Cardiac muscle cell (in vitro differentiated cells and primary cell): Measurements from ENCODE around the gene UGT1A3. TPM values are rescaled to one million over a fixed set of nuclear protein-coding genes. Genes with fewer than 3 reads are reported as not detected.

Experiments used
- DNase-seq, 2 donors: peaks; one replicate each; pipeline versions ENCODE4 v3.0.0 to v3.0.0-alpha.2; 2010 to 2017; ENCODE audit warnings: low read depth in 1 of 2, low spot score in 1 of 2
- H3K27ac ChIP-seq: fragments of 200-600 bp; sonication (generic); 2 replicates; pipeline ENCODE4 v1.5.1; 2016
- H3K27me3 ChIP-seq: fragments of 200-600 bp; sonication (generic); 2 replicates; pipeline ENCODE4 v1.6.0; 2016; ENCODE audit warnings: control low read depth
- H3K36me3 ChIP-seq: fragments of 200-600 bp; sonication (generic); 2 replicates; pipeline ENCODE4 v1.5.1; 2016; ENCODE audit warnings: control low read depth
- H3K4me1 ChIP-seq: fragments of 200-600 bp; sonication (generic); 2 replicates; pipeline ENCODE4 v1.8.1; 2017; ENCODE audit warnings: low read depth, mild to moderate bottlenecking, mixed run types
- H3K4me3 ChIP-seq: fragments of 200-600 bp; sonication (generic); 2 replicates; pipeline ENCODE4 v1.5.1; 2016; ENCODE audit warnings: mild to moderate bottlenecking
- H3K9me3 ChIP-seq: fragments of 200-600 bp; sonication (generic); 2 replicates; pipeline ENCODE4 v1.5.1; 2017; ENCODE audit warnings: low read depth, mild to moderate bottlenecking, control low read depth
- CTCF ChIP-seq: IDR thresholded peaks from 2 replicates; pipeline ENCODE4 v1.5.1; 2012; ENCODE audit warnings: low read depth, mild to moderate bottlenecking, low read length
- polyA plus RNA-seq: library from polyadenylated mRNA; unstranded; fragments of >200 nt; fragmentation: Nextera tagmentation; extraction: Ambion mirVana; gene quantifications from 2 replicates; pipeline ENCODE4 v1.2.1, GENCODE V29; 2016
- total RNA-seq: library from RNA; depleted of rRNA; stranded (reverse); fragments of >200 nt; gene quantifications from 2 replicates; pipeline ENCODE4 v1.2.3, GENCODE V29; 2016

UGT1A3 gene
- total and polyA plus RNA-seq, 2 experiments from 2014 or later = not detected

GRCh38 chr2:233691443-233692433 lies 37.1 kb upstream of the UGT1A3 start:
- no peak for DNase-seq
- no peaks in the 10 kb centered on the region for H3K9me3 ChIP-seq
- no peaks in the 10 kb centered on the region for H3K27me3 ChIP-seq
- TF ChIP-seq CTCF = no peak
- H3K36me3 ChIP-seq = no peaks in the 10 kb centered on the region
- no peak overlapping the region for H3K27ac ChIP-seq
- H3K4me1 ChIP-seq = no peaks in the 10 kb centered on the region
- no peak overlapping the region for H3K4me3 ChIP-seq

- Histone ChIP-seq H3K4me1 (no peaks in the 10 kb centered on the region), H3K36me3 (no peaks in the 10 kb centered on the region), H3K27ac (no peak within 1 kb of the TSS), H3K4me3 (no peak within 1 kb of the TSS), H3K27me3 (no peaks in the 10 kb centered on the region), H3K9me3 (no peaks in the 10 kb centered on the region)
- TF ChIP-seq CTCF = no peak
- DNase-seq = no peak
Measured at GRCh38 chr2:233692648-233693047, 36.2 kb upstream of the UGT1A3 start, which contains the start of gene UGT1A6. TSS of gene UGT1A6 (plus strand) at chr2:233692890. CDS start at chr2:233693005, 115 bp downstream.

- TF ChIP-seq CTCF = no peak
- H3K27me3 ChIP-seq = no peaks in the 10 kb centered on the region
- H3K9me3 ChIP-seq = no peaks in the 10 kb centered on the region
- no peak for DNase-seq
- no peak overlapping the region for H3K27ac ChIP-seq
- no peak overlapping the region for H3K4me3 ChIP-seq
- no peaks in the 10 kb centered on the region for H3K36me3 ChIP-seq
- H3K4me1 ChIP-seq = no peaks in the 10 kb centered on the region
Measured at GRCh38 chr2:233693963-233694362, 34.9 kb upstream of the UGT1A3 start.

- Histone ChIP-seq H3K4me3 (no peak overlapping the region), H3K4me1 (peaks cover 3% of the 10 kb centered on the region), H3K9me3 (no peaks in the 10 kb centered on the region), H3K36me3 (no peaks in the 10 kb centered on the region), H3K27me3 (no peaks in the 10 kb centered on the region), H3K27ac (no peak overlapping the region)
- DNase-seq = no peak
- no peak for TF ChIP-seq CTCF
Measured at GRCh38 chr2:233698740-233699139, 30.1 kb upstream of the UGT1A3 start.

GRCh38 chr2:233699424-233700027 lies 29.3 kb upstream of the UGT1A3 start:
- Histone ChIP-seq H3K4me3 (no peak overlapping the region), H3K36me3 (no peaks in the 10 kb centered on the region), H3K27me3 (no peaks in the 10 kb centered on the region), H3K9me3 (no peaks in the 10 kb centered on the region), H3K27ac (no peak overlapping the region), H3K4me1 (peaks cover 3% of the 10 kb centered on the region)
- no peak for TF ChIP-seq CTCF
- DNase-seq = peak in 1 of 2 donors; percentile 92
